GM19438 (cell line): Measurements from ENCODE around the gene KRTAP10-7.
"Not testable (repeated sequence)": the region's sequence is repeated elsewhere in the genome, so short reads cannot be mapped to it uniquely, and the experiment has no call there.

Experiments used
- ATAC-seq: cut with Tn5 transposase; IDR thresholded peaks from one replicate; pipeline ENCODE4 v1.9.1; 2021; ENCODE audit warnings: low read depth; ENCODE audit not compliant: unreplicated experiment

The KRTAP10-7 gene

GRCh38 chr21:44628707-44629391 lies 28.5 kb downstream of the KRTAP10-7 start:
- ATAC-seq, result no peak

- no peak for ATAC-seq
These were observed 30.0 kb downstream of the KRTAP10-7 start for GRCh38 chr21:44630440-44630839.

GRCh38 chr21:44632067-44632466 lies 31.7 kb downstream of the KRTAP10-7 start:
- ATAC-seq, result no peak

GRCh38 chr21:44636209-44637017 lies 36.0 kb downstream of the KRTAP10-7 start:
- ATAC-seq, result no peak

GRCh38 chr21:44637018-44637850 lies 36.8 kb downstream of the KRTAP10-7 start, which contains the start of gene KRTAP10-10:
Gene KRTAP10-10, plus strand, starts transcription at chr21:44637356. Its CDS starts 62 bp downstream, at chr21:44637418.
- ATAC-seq, result no peak

GRCh38 chr21:44637851-44638348 lies 37.5 kb downstream of the KRTAP10-7 start:
- ATAC-seq, result not testable (repeated sequence)

GRCh38 chr21:44638506-44639330 lies 38.3 kb downstream of the KRTAP10-7 start:
- ATAC-seq, result not testable (repeated sequence)

GRCh38 chr21:44639331-44639655 lies 38.9 kb downstream of the KRTAP10-7 start:
- no peak for ATAC-seq

- no peak for ATAC-seq
These were observed 40.4 kb downstream of the KRTAP10-7 start for GRCh38 chr21:44640761-44641160.

GRCh38 chr21:44643741-44644310 lies 43.4 kb downstream of the KRTAP10-7 start:
- no peak for ATAC-seq

- ATAC-seq, result no peak
These were observed 44.5 kb downstream of the KRTAP10-7 start for GRCh38 chr21:44644878-44645277.

GRCh38 chr21:44646366-44647221 lies 46.2 kb downstream of the KRTAP10-7 start, which contains the start of gene KRTAP10-11:
Gene KRTAP10-11, plus strand, starts transcription at chr21:44646414. Its CDS starts 45 bp downstream, at chr21:44646459.
- not testable (repeated sequence) for ATAC-seq

GRCh38 chr21:44647222-44647552 lies 46.8 kb downstream of the KRTAP10-7 start:
- no peak for ATAC-seq

GRCh38 chr21:44648557-44649311 lies 48.3 kb downstream of the KRTAP10-7 start:
- ATAC-seq, result no peak

GRCh38 chr21:44649521-44650100 lies 49.2 kb downstream of the KRTAP10-7 start:
- no peak for ATAC-seq

- no peak for ATAC-seq
These were observed 50.0 kb downstream of the KRTAP10-7 start for GRCh38 chr21:44650265-44650972.
